ENCODE data around the gene CALN1. TPM values are rescaled to one million over a fixed set of nuclear protein-coding genes. Genes with fewer than 3 reads are reported as not detected.
"Not testable (repeated sequence)": the region's sequence is repeated elsewhere in the genome, so short reads cannot be mapped to it uniquely, and the experiment has no call there.

CALN1 gene
- polyA plus RNA-seq, 1 donor, result 1.8 TPM

GRCh38 chr7:71961283-71961682 is 450.9 kb downstream of the CALN1 start:
- no peak for DNase-seq

DNA sequence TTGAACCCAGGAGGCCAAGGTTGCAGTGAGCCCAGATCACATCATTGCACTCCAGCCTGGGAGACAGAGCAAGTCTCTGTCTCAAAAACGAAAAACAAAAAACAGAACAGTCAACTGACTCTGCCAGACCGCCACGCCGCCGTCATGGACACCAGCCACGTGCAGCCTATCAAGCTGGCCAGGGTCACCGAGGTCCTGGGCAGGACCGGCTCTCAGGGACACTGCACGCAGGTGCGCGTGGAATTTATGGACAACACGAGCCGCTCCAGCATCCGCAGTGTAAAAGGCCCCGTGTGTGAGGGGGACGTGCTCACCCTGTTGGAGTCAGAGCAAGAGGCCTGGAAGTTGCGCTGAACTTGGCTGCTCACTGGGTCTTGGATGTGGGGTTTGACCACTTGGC is 470.0 kb downstream of the CALN1 start:
- DNase-seq, result no peak

GRCh38 chr7:71937840-71938371 is 474.2 kb downstream of the CALN1 start:
- no peak for DNase-seq

DNA sequence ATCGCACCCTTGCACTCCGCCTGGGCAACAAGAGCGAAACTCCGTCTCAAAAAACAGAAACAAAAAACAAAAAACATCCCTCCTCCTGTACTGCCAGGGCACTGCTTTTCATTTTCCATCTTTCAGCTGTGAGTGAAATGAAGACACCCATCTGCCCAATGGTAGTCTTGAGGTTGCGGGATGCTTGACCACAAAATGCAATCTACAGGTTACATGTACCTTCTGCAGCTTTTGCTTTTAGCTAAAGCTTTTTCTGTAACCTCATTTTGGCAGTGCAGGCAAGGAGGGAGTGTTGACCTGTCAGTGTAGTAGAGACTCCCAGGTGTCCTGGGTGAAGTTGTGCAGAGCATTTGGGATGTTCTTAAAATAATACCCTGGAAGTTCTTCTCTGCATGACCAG is 476.5 kb downstream of the CALN1 start:
- no peak for DNase-seq

DNA sequence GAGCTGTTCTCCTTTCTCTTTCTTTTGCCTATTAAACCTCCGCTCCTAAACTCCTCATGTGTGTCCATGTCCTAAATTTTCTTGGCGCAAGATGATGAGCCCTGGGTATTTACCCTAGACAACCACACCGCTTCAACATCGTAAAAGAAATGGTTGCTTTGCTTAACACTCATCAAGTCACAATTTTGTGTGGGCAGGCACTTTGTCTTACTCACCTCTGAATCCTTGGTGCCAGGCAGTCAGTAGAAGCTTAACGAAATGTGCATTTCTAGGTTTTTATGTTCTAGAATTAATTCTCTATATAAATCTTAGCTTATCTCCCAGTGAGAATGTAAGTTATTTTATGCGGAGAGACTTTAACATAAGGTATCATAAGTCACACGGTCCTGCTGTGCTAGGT is 478.7 kb downstream of the CALN1 start:
- no peak for DNase-seq

- DNase-seq, result no peak
These were observed 486.5 kb downstream of the CALN1 start for GRCh38 chr7:71925663-71926062.

GRCh38 chr7:71914204-71914603 is 497.9 kb downstream of the CALN1 start:
- DNase-seq, result not testable (repeated sequence)

DNA sequence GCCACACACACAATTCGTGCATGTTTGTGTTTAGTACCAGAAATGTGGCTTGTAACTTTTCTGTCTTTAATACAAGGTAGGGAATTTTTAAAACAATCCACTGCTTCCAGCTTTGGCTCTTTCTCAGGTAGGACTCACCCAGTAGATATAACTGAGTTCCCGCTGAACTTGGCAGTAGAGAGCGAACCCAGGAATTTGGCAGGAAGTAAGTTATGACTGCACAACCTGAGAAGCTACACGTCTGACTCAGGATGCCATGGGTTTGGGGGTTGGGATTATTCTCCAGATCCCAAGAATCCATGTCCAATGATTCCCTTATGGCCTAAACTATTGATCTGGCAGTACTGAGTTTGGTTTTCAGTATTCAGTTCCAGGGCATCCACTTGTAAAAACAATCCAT is 499.7 kb downstream of the CALN1 start:
- DNase-seq, result no peak

GRCh38 chr7:71911051-71911450 is 501.1 kb downstream of the CALN1 start:
- DNase-seq, result no peak

DNA sequence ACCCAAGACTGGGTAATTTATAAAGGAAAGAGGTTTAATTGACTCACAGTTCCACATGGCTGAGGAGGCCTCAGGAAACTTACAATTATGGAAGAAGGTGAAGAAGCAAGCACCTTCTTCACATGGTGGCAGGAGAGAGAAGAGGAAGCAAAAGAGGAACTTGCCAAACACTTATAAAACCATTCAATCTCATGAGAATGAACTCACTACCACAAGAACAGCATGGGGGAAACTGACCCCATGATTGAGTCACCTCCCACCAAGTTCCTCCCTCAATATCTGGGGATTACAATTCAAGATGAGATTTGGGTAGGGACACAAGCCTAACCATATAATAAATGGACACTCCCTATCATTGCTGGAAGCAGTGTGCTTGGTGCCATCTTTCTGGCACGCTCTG is 506.3 kb downstream of the CALN1 start:
- DNase-seq, result no peak

DNA sequence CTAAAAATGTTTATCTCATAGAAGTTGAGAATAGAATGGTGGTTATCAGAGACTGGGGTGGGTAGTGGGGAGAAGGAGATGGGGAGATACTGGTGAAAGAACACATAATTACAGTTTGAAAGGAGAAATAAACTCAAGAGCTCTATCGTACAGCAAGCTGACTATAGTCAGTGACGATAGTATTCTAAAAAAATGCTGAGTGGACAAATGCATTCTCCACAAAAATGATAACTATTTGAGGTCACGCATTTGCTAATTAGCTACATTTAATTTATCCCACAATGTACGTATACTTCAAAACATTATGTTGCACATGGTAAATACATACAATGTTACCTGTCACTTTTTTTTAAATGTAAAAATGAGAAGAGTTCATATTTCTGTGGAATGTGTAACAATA is 507.7 kb downstream of the CALN1 start:
- no peak for DNase-seq

GRCh38 chr7:71900556-71900955 is 511.6 kb downstream of the CALN1 start:
- no peak for DNase-seq

- no peak for DNase-seq
These were observed 515.6 kb downstream of the CALN1 start for GRCh38 chr7:71896535-71896934.

GRCh38 chr7:71886046-71886445 is 526.1 kb downstream of the CALN1 start:
- no peak for DNase-seq

GRCh38 chr7:71885487-71885886 is 526.7 kb downstream of the CALN1 start:
- DNase-seq, result no peak

- no peak for DNase-seq
These were observed 528.7 kb downstream of the CALN1 start for GRCh38 chr7:71883415-71883814.

DNA sequence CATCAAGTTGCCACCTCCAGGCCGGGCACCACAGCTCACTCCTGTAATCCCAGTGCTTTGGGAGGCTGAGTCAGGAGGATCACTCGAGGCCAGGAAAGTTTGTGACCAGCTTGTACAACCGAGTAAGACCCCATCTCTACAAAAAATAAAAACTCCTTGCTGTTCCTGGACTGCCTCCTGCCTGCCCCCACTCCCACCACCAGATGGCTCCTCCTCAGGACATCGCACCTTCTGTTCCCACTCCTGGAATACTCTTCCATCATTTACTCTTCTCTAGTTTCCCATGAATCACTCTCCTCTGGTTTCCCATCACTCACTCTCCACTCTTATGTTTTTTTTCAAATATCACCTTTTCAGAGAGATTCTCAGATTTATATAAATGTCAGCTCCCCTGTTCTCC is 540.7 kb downstream of the CALN1 start:
- DNase-seq, result no peak

GRCh38 chr7:71870812-71871211 is 541.3 kb downstream of the CALN1 start:
- no peak for DNase-seq

DNA sequence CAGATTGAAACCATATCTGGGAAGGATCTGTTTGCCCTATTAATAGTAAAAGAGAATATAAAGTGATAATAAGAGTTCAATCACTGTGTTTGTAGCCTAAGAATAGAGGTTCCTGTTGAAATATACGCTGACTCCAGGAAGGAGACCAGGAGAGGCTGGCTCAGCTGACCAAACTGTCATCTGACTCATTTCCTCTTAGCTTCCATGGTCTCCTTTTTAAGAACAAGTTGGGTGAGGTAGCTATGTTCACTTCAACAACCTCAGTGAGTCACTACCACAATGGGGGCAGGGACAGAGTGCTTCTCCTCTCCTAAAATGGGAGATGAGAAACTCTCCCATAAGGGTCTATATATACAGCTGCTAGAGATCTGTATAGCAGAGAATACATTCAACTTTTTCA is 543.3 kb downstream of the CALN1 start:
- DNase-seq, result no peak

DNA sequence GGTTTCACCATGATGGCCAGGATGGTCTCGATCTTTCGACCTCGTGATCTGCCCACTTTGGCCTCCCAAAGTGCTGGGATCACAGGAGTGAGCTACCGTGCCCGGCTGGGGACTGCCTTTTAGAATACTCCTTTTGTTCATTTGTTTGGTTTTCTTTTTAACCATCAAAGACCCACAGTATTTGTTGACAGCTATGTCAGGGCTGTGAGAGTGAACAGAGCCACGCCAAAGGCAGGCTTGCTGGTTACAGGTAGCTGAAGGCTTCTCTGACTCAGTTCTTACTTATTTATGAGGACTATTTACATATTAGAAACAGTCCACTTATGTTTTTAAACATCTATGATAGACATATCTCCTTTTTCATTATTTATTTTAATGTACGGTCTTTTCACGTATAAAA is 544.5 kb downstream of the CALN1 start:
- DNase-seq, result no peak

- DNase-seq, result no peak
These were observed 547.0 kb downstream of the CALN1 start for GRCh38 chr7:71865172-71865571.

DNA sequence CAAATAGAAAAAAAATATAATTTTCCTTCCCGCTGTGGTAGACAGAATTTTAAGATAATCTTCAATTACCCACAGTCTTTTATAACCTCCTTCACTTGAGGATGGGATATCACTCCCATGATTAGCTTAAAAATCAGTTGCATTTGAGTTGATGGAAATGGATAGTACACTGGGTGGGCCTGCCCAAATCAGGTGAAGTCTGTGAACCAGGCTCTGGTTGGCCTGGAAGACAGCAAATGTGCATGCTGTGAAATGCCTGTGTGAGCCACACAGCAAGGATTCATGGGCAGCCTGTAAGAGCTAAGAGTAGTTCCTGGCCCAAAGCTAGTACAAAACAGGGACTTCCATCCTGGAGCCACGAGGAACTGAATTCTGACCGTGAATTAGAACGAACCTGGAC is 548.0 kb downstream of the CALN1 start:
- DNase-seq, result no peak

DNA sequence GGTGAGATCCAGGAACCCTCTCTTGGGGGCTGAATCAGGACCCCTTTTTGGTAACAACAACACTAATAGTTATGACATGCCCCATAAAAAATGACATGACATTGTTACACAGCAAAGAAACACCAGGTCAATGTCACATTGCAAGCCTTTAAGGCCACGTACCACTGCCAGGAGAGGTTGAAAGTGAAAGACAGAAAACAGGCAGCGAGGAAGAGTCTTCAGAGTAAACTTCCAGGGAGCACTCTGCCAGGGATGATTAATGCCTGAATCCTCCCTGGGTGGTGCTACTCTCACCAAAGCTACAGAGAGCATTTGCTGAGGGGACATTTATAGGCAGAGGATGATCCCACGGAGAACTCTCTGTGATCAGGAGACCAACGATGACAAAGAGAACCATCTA is 551.6 kb downstream of the CALN1 start:
- DNase-seq, result no peak

DNA sequence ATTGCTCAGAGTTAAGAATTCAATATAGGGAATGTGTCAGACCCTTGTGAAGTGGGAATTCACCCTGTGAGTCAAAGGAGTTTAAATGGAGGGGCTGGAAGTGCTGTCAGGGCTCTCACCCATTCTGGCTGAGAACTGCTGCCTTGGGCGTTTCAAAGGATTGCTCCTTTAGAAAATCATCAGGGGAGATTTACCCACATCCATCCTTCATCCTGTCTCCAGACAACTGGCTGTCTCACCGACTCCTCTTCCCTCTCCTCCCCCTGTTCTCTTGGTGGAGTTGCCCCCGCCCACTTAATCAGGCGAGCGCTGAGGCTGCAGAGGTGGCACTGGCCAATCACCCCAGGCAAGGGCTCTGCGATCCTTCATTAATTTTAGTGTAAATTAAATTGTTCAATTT is 554.8 kb downstream of the CALN1 start:
- no peak for DNase-seq

DNA sequence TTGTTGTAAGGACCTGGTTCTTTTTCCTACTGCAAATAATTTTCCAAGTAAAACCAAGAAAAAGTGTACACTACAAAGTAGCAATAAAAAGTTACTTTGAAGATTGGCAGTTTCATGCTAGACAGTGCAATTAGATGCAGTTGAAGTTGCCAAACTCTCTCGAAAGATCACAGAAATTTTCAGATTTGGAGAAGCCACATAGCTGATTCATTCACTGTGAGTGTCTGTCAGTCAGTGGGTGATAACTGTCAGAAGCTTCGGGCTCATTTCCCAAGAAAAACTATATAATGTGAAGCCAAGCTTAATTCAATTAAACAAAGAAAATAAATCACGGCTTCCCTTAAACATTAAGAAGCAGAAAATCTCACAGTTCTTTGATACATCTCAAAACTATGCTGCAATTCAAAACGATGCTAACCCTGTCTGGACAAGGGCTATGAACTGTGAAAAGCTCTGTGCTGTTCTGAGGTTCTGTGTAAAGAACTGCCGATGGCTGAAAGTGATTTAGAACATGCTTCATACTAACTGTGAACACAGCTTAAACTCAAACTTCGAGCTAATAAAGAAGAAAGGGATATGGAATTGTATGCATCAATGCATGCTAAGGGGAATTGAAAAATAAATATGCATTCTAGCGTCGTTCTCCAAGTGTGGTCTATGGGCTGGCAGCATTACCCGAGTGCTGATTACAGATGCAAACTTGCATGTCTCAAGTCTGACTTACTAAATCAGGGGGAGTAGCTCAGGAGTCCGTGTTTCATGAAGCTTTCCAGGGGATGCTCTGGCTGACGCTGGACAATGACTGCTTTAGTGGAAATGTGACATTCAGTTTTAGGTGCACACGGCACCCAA is 557.4 kb downstream of the CALN1 start:
- DNase-seq, result no peak

Data from hindlimb muscle (tissue), 1 donor.